ENCODE results near the gene TNFAIP6.

- TF ChIP-seq TCF7 (CRISPR knock-in tag; IDR thresholded peaks at IDR 0.05; ENCODE audit: low read depth) (no peak), ZBTB21 (CRISPR knock-in tag; IDR thresholded peaks at IDR 0.05; ENCODE audit: borderline replicate concordance) (no peak)
Observed at GRCh38 chr2:151358166-151358970, 976 bp downstream of the TNFAIP6 start.

Measured in WTC11 (cell line).